Activated B cell treated with CpG ODN at 0.5 μM for 24 hours (primary cell): ENCODE results near the gene MAGEA11. TPM values are rescaled to one million over a fixed set of nuclear protein-coding genes. Genes with fewer than 3 reads are reported as not detected.
"Not testable (repeated sequence)": the region's sequence is repeated elsewhere in the genome, so short reads cannot be mapped to it uniquely, and the experiment has no call there.

ENCODE experiments used
- ATAC-seq: fragments of 200-7000 bp; cut with Tn5 transposase; one replicate; pipeline ENCODE4 v1.10.0; 2021; ENCODE audit warnings: low read depth, mild to moderate bottlenecking, moderate library complexity
- CTCF ChIA-PET: fragments of 350-600 bp; sonication (Branson Sonifier 250); formaldehyde crosslinking; loops from one replicate; lab custom pipeline; 2021; ENCODE audit warnings: antibody characterized with exemption; lab: Charles Lee
- POLR2A ChIA-PET: fragments of 350-600 bp; sonication (Branson Sonifier 250); formaldehyde crosslinking; loops from one replicate; lab custom pipeline; 2021; ENCODE audit warnings: antibody characterized with exemption; lab: Charles Lee
- DNase-seq: peaks from one replicate; pipeline ENCODE4 v3.0.0; 2022
- H3K27ac Mint-ChIP-seq: one replicate; pipeline ENCODE4 v1.8.0; 2020; ENCODE audit warnings: mixed read lengths
- H3K27me3 Mint-ChIP-seq: one replicate; pipeline ENCODE4 v1.8.0; 2021; ENCODE audit warnings: mixed read lengths
- H3K36me3 Mint-ChIP-seq: one replicate; pipeline ENCODE4 v1.8.0; 2021; ENCODE audit warnings: low read depth, mixed read lengths
- H3K4me1 Mint-ChIP-seq: one replicate; pipeline ENCODE4 v1.8.0; 2021; ENCODE audit warnings: mixed read lengths
- H3K4me3 Mint-ChIP-seq: one replicate; pipeline ENCODE4 v1.8.0; 2020; ENCODE audit warnings: mild to moderate bottlenecking, mixed read lengths
- H3K9me3 Mint-ChIP-seq: one replicate; pipeline ENCODE4 v1.8.0; 2020; ENCODE audit warnings: mixed read lengths
- CTCF ChIP-seq: fragments of 200-600 bp; IDR thresholded peaks from one replicate; pipeline ENCODE4 v1.8.0; 2022; ENCODE audit warnings: antibody characterized with exemption, mild to moderate bottlenecking
- intact Hi-C: fragments of 100-400 bp; cut with micrococcal nuclease; formaldehyde crosslinking; loops from one replicate; pipeline ENCODE4 v1.15.1; 2024
- total RNA-seq: library from RNA; stranded (reverse); gene quantifications from 2 replicates; pipeline ENCODE4 v1.2.3, GENCODE V29; 2022

The MAGEA11 gene
- total RNA-seq, 1 donor from 2014 or later, result not detected

DNA sequence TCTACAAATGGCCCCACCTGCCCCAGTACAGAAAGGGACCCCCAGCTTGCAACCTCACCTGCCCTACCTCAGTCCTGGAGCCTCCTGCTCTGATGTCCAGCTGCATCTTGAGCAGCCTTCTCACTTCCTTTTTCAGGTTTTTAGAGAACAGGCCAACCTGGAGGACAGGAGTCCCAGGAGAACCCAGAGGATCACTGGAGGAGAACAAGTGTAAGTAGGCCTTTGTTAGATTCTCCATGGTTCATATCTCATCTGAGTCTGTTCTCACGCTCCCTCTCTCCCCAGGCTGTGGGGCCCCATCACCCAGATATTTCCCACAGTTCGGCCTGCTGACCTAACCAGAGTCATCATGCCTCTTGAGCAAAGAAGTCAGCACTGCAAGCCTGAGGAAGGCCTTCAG, 3.6 kb downstream of the MAGEA11 start:
- DNase-seq (no peak), ATAC-seq (peak; percentile 40)
- ChIA-PET CTCF (no interaction called here), POLR2A (no interaction called here)
- Mint-ChIP-seq H3K27me3 (no peaks in the 10 kb centered on the region), H3K9me3 (no peaks in the 10 kb centered on the region), H3K4me1 (peaks cover 18% of the 10 kb centered on the region), H3K36me3 (no peaks in the 10 kb centered on the region), H3K4me3 (no peak overlapping the region), H3K27ac (no peak overlapping the region)
- intact Hi-C loops, result no loop called here
- TF ChIP-seq CTCF, result no peak

DNA sequence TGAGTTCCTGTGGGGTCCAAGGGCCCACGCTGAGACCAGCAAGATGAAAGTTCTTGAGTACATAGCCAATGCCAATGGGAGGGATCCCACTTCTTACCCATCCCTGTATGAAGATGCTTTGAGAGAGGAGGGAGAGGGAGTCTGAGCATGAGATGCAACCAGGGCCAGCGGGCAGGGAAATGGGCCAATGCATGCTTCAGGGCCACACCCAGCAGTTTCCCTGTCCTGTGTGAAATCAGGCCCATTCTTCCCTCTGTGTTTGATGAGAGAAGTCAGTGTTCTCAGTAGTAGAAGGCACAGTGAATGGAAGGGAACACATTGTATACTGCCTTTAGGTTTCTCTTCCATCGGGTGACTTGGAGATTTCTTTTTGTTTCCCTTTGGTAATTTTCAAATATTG, 4.8 kb downstream of the MAGEA11 start:
- H3K4me1 Mint-ChIP-seq, result peaks cover 18% of the 10 kb centered on the region
- H3K27me3 Mint-ChIP-seq, result no peaks in the 10 kb centered on the region
- no peak for ATAC-seq
- no peaks in the 10 kb centered on the region for H3K9me3 Mint-ChIP-seq
- CTCF ChIA-PET, result no interaction called here
- no peak overlapping the region for H3K4me3 Mint-ChIP-seq
- H3K27ac Mint-ChIP-seq, result no peak overlapping the region
- DNase-seq, result no peak
- no peak for TF ChIP-seq CTCF
- POLR2A ChIA-PET, result no interaction called here
- H3K36me3 Mint-ChIP-seq, result no peaks in the 10 kb centered on the region
- intact Hi-C loops, result no loop called here

DNA sequence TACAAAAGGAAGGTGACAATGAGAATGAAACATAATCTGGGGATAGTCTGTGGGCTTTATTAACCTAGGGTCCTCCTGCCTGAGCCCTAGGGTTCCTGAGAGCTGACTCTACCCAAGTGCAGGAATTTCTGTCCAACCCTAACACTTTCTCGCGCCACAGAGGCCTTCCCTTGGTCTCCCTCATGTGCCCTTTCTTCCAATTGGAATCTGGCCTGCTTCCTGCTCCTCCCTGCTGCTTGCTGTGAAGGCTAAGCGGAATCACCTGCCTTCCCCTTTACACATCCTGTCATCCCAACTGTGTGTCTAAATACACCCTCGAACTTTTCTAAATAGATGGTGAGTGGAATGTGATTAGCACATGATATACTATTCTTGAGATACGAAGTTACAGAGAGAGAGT, 5.9 kb downstream of the MAGEA11 start:
- H3K36me3 Mint-ChIP-seq, result no peaks in the 10 kb centered on the region
- ATAC-seq, result no peak

DNA sequence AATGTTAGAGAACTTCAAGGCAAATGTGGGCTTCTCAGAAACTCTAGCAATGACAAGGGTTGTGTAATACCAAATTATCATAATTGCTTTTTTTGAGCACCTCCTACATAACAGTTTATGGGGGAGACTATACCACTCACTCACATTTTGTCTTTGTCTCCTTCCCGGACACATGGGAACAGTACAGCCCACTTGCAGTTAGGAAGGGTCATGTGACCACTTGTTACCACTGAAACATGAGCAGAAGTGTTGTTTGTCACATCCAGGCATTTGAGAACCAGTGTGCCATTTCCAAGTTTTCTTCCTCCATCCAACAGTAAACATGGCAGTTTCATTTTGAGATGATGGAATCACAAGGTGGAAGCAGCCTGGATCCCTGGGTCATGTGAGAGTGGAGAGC, 6.9 kb downstream of the MAGEA11 start:
- Mint-ChIP-seq H3K9me3 (no peaks in the 10 kb centered on the region), H3K27me3 (no peaks in the 10 kb centered on the region), H3K27ac (no peak overlapping the region), H3K36me3 (no peaks in the 10 kb centered on the region), H3K4me3 (no peak overlapping the region), H3K4me1 (peaks cover 18% of the 10 kb centered on the region)
- DNase-seq, result no peak
- ATAC-seq, result no peak
- CTCF ChIA-PET, result no interaction called here
- POLR2A ChIA-PET, result no interaction called here
- TF ChIP-seq CTCF, result no peak
- intact Hi-C loops, result no loop called here

More for the DNA sequence above, 5.9 kb downstream of the MAGEA11 start:
- no peak for TF ChIP-seq CTCF
- Mint-ChIP-seq H3K4me1 (peaks cover 18% of the 10 kb centered on the region), H3K4me3 (no peak overlapping the region), H3K27me3 (no peaks in the 10 kb centered on the region), H3K27ac (no peak overlapping the region), H3K9me3 (no peaks in the 10 kb centered on the region)
- intact Hi-C loops, result no loop called here
- ChIA-PET CTCF (no interaction called here), POLR2A (no interaction called here)
- no peak for DNase-seq

DNA sequence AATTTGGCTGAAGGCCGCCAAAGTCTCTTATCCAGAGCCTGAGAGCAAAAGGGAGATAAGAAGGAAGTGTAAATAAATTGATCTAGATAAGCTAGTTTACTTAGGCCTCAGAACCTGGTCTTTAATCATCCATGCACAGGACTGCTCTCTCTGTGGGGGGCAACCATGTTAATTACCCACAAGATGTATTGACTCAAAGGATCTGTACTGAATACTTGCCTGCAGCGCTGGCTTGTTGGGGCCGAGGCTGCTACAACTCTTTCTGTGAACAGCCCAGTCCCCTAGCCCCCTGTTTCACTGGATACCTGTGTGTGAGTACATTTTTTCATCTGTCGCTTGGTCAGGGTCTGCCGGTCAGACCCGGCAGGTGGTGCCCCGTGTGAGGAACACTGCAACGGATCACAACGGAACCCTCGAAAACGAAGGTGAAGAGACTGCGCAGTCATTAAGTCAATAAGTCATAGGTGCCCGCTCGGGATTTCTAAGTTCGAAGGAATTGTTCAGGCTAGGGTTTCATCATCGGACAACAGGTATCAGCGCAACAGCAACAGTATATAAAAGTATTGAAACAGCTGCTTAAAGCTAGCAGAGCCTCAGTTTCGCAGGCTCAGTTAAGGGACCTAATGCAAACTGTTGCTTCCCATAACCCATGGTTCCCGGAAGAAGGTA, 8.3 kb downstream of the MAGEA11 start:
- ChIA-PET CTCF (no interaction called here), POLR2A (no interaction called here)
- Mint-ChIP-seq H3K27ac (no peak overlapping the region), H3K4me1 (peaks cover 14% of the 10 kb centered on the region), H3K4me3 (no peak overlapping the region), H3K9me3 (no peaks in the 10 kb centered on the region), H3K27me3 (no peaks in the 10 kb centered on the region), H3K36me3 (no peaks in the 10 kb centered on the region)
- no peak for TF ChIP-seq CTCF
- intact Hi-C loops, result no loop called here
- DNase-seq, result no peak
- no peak for ATAC-seq

DNA sequence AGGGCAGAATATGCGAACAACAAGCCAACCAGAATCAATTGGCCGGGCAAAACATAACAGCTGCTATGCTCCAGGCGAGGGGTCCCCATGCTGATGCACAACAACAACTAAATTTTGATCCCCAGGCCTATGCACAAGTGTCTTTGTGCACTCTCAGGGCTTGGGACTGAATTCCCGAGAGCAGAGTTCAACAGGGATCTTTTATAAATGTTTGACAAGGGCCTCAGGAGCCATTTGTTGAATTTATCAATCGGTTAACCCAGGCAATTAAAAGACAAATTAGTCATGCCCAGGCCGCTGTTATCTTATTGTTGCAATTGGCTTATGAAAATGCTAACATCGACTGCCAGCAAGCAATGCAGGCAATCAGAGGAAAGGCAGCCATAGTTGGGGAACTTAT, 9.4 kb downstream of the MAGEA11 start:
- H3K27ac Mint-ChIP-seq, H3K36me3 Mint-ChIP-seq, intact Hi-C loops: not testable (repeated sequence)

More for the DNA sequence above, 9.4 kb downstream of the MAGEA11 start:
- CTCF ChIA-PET, ATAC-seq, POLR2A ChIA-PET, H3K4me3 Mint-ChIP-seq, H3K9me3 Mint-ChIP-seq, DNase-seq, H3K27me3 Mint-ChIP-seq, H3K4me1 Mint-ChIP-seq: not testable (repeated sequence)
